Trophoblast cell (in vitro differentiated cells and primary cell): ENCODE data around the gene LGALS9.
"Not testable (repeated sequence)": the region's sequence is repeated elsewhere in the genome, so short reads cannot be mapped to it uniquely, and the experiment has no call there.

Source experiments
- DNase-seq, 2 donors: peaks; one replicate each; pipeline ENCODE4 v3.0.0-alpha.2; 2016
- H2AFZ ChIP-seq: 2 replicates; pipeline ENCODE4 v1.6.1; 2013; ENCODE audit warnings: low read length, moderate library complexity, mild to moderate bottlenecking; ENCODE audit not compliant: insufficient read depth, poor library complexity
- H2AK5ac ChIP-seq: 2 replicates; pipeline ENCODE4 v1.6.1; 2013; ENCODE audit warnings: mild to moderate bottlenecking, low read length
- H2BK120ac ChIP-seq: 2 replicates; pipeline ENCODE4 v1.6.1; 2013; ENCODE audit warnings: low read length, mild to moderate bottlenecking, moderate library complexity; ENCODE audit not compliant: insufficient read depth, poor library complexity
- H2BK12ac ChIP-seq: 2 replicates; pipeline ENCODE4 v1.6.1; 2013; ENCODE audit warnings: mild to moderate bottlenecking, low read length, moderate library complexity
- H2BK5ac ChIP-seq: 2 replicates; pipeline ENCODE4 v1.6.1; 2013; ENCODE audit warnings: low read length, low read depth, moderate library complexity, mild to moderate bottlenecking; ENCODE audit not compliant: poor library complexity
- H3K14ac ChIP-seq: 2 replicates; pipeline ENCODE4 v1.6.1; 2013; ENCODE audit warnings: mild to moderate bottlenecking, low read length
- H3K18ac ChIP-seq: 2 replicates; pipeline ENCODE4 v1.6.1; 2013; ENCODE audit warnings: mild to moderate bottlenecking, low read length
- H3K23ac ChIP-seq: 2 replicates; pipeline ENCODE4 v1.6.1; 2013; ENCODE audit warnings: low read length
- H3K27ac ChIP-seq: 2 replicates; pipeline ENCODE4 v1.5.1; 2013; ENCODE audit warnings: low read depth, mild to moderate bottlenecking, inconsistent platforms, low read length, moderate library complexity
- H3K27me3 ChIP-seq: 2 replicates; pipeline ENCODE4 v1.6.1; 2013; ENCODE audit warnings: inconsistent platforms, mild to moderate bottlenecking, low read length, moderate library complexity; ENCODE audit not compliant: insufficient read depth
- H3K36me3 ChIP-seq, 2 experiments: 1 replicate in 1 of 2; 2 replicates in 1 of 2; pipeline ENCODE4 v1.6.1; 2013; ENCODE audit warnings: low read length in 2 of 2, mild to moderate bottlenecking in 2 of 2, moderate library complexity in 1 of 2; ENCODE audit not compliant: insufficient read depth in 2 of 2, control insufficient read depth in 1 of 2
- H3K4ac ChIP-seq: 2 replicates; pipeline ENCODE4 v1.6.1; 2013; ENCODE audit warnings: low read depth, mild to moderate bottlenecking, low read length, moderate library complexity
- H3K4me1 ChIP-seq, 2 experiments: 1 replicate in 1 of 2; 2 replicates in 1 of 2; pipeline ENCODE4 v1.6.1; 2013; ENCODE audit warnings: low read length in 2 of 2, mild to moderate bottlenecking in 2 of 2, moderate library complexity in 1 of 2; ENCODE audit not compliant: insufficient read depth in 2 of 2, control insufficient read depth in 1 of 2
- H3K4me2 ChIP-seq: 2 replicates; pipeline ENCODE4 v1.6.1; 2013; ENCODE audit warnings: inconsistent platforms, mild to moderate bottlenecking, low read length, moderate library complexity
- H3K4me3 ChIP-seq: 2 replicates; pipeline ENCODE4 v1.5.1; 2013; ENCODE audit warnings: mild to moderate bottlenecking, low read depth, low read length, inconsistent platforms
- H3K79me1 ChIP-seq: one replicate; pipeline ENCODE4 v1.6.1; 2013; ENCODE audit warnings: low read length
- H3K79me2 ChIP-seq: 2 replicates; pipeline ENCODE4 v1.6.1; 2013; ENCODE audit warnings: low read length, mild to moderate bottlenecking; ENCODE audit not compliant: control insufficient read depth, insufficient read depth, poor library complexity
- H3K9ac ChIP-seq: 2 replicates; pipeline ENCODE4 v1.6.1; 2013; ENCODE audit warnings: mild to moderate bottlenecking, low read length
- H3K9me3 ChIP-seq: 2 replicates; pipeline ENCODE4 v1.6.1; 2013; ENCODE audit warnings: low read depth, mild to moderate bottlenecking, control low read depth, inconsistent platforms, low read length; ENCODE audit not compliant: insufficient read depth
- H4K12ac ChIP-seq: 2 replicates; pipeline ENCODE4 v1.6.1; 2013; ENCODE audit warnings: low read depth, mild to moderate bottlenecking, low read length, moderate library complexity
- H4K8ac ChIP-seq: 2 replicates; pipeline ENCODE4 v1.6.1; 2013; ENCODE audit warnings: low read depth, mild to moderate bottlenecking, low read length, moderate library complexity
- H4K91ac ChIP-seq: one replicate; pipeline ENCODE4 v1.6.1; 2013; ENCODE audit warnings: low read depth, mild to moderate bottlenecking, low read length, moderate library complexity
- WGBS: extraction: QIAGEN DNeasy Blood & Tissue Kit; methylation state at CpG from one replicate; pipeline ENCODE4 v1.1.7; 2013; ENCODE audit warnings: missing lambda C conversion rate; ENCODE audit not compliant: insufficient read length, insufficient coverage; ENCODE audit errors: extremely low coverage; 5-methylcytosine and 5-hydroxymethylcytosine counted together

Gene LGALS9

DNA sequence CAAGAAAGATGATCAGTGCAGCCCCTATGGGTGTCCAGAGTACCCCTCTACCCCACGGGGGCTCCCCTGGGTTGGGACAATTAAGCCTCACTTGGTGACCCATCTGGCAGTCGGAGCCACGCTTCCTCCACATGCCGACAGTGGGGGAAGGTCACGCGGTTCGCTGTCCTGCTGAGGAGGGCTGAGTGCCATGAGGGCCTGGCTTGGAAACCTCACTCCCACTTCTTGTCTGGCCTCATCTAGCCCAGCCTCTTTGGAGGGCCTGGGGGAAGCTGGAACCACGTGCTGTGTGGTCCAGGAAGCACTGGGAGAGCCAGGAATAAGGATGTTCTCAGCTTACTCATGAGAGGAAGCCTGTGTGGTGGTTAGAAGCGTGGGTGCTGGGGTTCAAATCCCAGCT, 1.8 kb downstream of the LGALS9 start:
- not testable (repeated sequence) for H2AK5ac ChIP-seq, H4K91ac ChIP-seq, H3K4me2 ChIP-seq, H3K79me1 ChIP-seq, H2BK120ac ChIP-seq, H3K79me2 ChIP-seq, H4K12ac ChIP-seq, H3K9ac ChIP-seq, H3K4ac ChIP-seq, H3K36me3 ChIP-seq, H3K27ac ChIP-seq, H3K9me3 ChIP-seq, H2AFZ ChIP-seq, H3K4me1 ChIP-seq, H3K23ac ChIP-seq, H3K18ac ChIP-seq, H2BK5ac ChIP-seq, H3K14ac ChIP-seq, H4K8ac ChIP-seq, H3K4me3 ChIP-seq, H2BK12ac ChIP-seq, H3K27me3 ChIP-seq
- peak in 1 of 2 donors; percentile 15 for DNase-seq
- no CpG with 5 or more reads among the region's 9 CpGs for WGBS

- no peaks in the 10 kb centered on the region for H3K4me1 ChIP-seq
Measured at GRCh38 chr17:27633312-27634025, 2.5 kb downstream of the LGALS9 start.

GRCh38 chr17:27634026-27634335, 3.0 kb downstream of the LGALS9 start:
- H3K9me3 ChIP-seq: no peaks in the 10 kb centered on the region
- peaks cover 0 to 3% of the 10 kb centered on the region in 2 experiments for H3K36me3 ChIP-seq
- H3K79me2 ChIP-seq: no peaks in the 10 kb centered on the region
- no peak overlapping the region for H3K14ac ChIP-seq
- H3K27ac ChIP-seq: no peak overlapping the region
- H3K4me2 ChIP-seq: no peak overlapping the region
- no peak overlapping the region for H3K4ac ChIP-seq
- H2AFZ ChIP-seq: no peak overlapping the region
- no peak overlapping the region for H3K9ac ChIP-seq
- H3K27me3 ChIP-seq: no peaks in the 10 kb centered on the region
- no peak for DNase-seq
- H3K23ac ChIP-seq: no peak overlapping the region
- no CpG with 5 or more reads among the region's 1 CpG for WGBS
- H2BK12ac ChIP-seq: no peak overlapping the region
- H2BK5ac ChIP-seq: no peak overlapping the region
- H3K4me3 ChIP-seq: no peak overlapping the region
- H4K91ac ChIP-seq: no peak overlapping the region
- H2AK5ac ChIP-seq: no peak overlapping the region
- H4K8ac ChIP-seq: no peak overlapping the region
- H4K12ac ChIP-seq: no peak overlapping the region
- no peak overlapping the region for H2BK120ac ChIP-seq
- peaks cover 3% of the 10 kb centered on the region for H3K79me1 ChIP-seq
- no peak overlapping the region for H3K18ac ChIP-seq
- no peaks in the 10 kb centered on the region for H3K4me1 ChIP-seq

More at GRCh38 chr17:27633312-27634025, 2.5 kb downstream of the LGALS9 start:
- Histone ChIP-seq H2BK5ac (no peak overlapping the region), H3K79me1 (peaks cover 3% of the 10 kb centered on the region), H3K4ac (no peak overlapping the region), H3K23ac (no peak overlapping the region), H2BK12ac (no peak overlapping the region), H4K91ac (no peak overlapping the region), H3K36me3 (peaks cover 0 to 3% of the 10 kb centered on the region in 2 experiments), H4K8ac (no peak overlapping the region), H3K4me2 (no peak overlapping the region), H3K27me3 (no peaks in the 10 kb centered on the region), H3K18ac (no peak overlapping the region), H3K79me2 (no peaks in the 10 kb centered on the region), H2AK5ac (no peak overlapping the region), H3K14ac (no peak overlapping the region), H3K4me3 (no peak overlapping the region), H4K12ac (no peak overlapping the region), H2AFZ (no peak overlapping the region), H3K9me3 (no peaks in the 10 kb centered on the region), H2BK120ac (no peak overlapping the region), H3K27ac (no peak overlapping the region), H3K9ac (no peak overlapping the region)
- no CpG with 5 or more reads among the region's 14 CpGs for WGBS
- no peak for DNase-seq

- H3K4me3 ChIP-seq: no peak overlapping the region
- H3K27me3 ChIP-seq: no peaks in the 10 kb centered on the region
- no peak overlapping the region for H4K12ac ChIP-seq
- DNase-seq: no peak
- no peak overlapping the region for H3K27ac ChIP-seq
- H3K4ac ChIP-seq: no peak overlapping the region
- no peak overlapping the region for H3K9ac ChIP-seq
- peaks cover 0 to 3% of the 10 kb centered on the region in 2 experiments for H3K36me3 ChIP-seq
- H4K8ac ChIP-seq: no peak overlapping the region
- WGBS: no CpG with 5 or more reads among the region's 2 CpGs
- no peak overlapping the region for H3K4me2 ChIP-seq
- no peak overlapping the region for H2BK5ac ChIP-seq
- no peak overlapping the region for H2AFZ ChIP-seq
- H2AK5ac ChIP-seq: no peak overlapping the region
- no peaks in the 10 kb centered on the region for H3K79me2 ChIP-seq
- H3K23ac ChIP-seq: no peak overlapping the region
- H3K79me1 ChIP-seq: peaks cover 3% of the 10 kb centered on the region
- H4K91ac ChIP-seq: no peak overlapping the region
- H2BK120ac ChIP-seq: no peak overlapping the region
- no peaks in the 10 kb centered on the region for H3K9me3 ChIP-seq
- no peak overlapping the region for H2BK12ac ChIP-seq
- no peak overlapping the region for H3K14ac ChIP-seq
- no peak overlapping the region for H3K18ac ChIP-seq
- H3K4me1 ChIP-seq: no peaks in the 10 kb centered on the region
Measured at GRCh38 chr17:27634776-27635175, 3.8 kb downstream of the LGALS9 start.
